Amniotic epithelial cell (primary cell): Measurements from ENCODE around the gene SYDE1.

Experiments
- DNase-seq: peaks from one replicate; pipeline ENCODE4 v3.0.0-alpha.2; 2010; ENCODE audit warnings: low read depth

The SYDE1 gene

GRCh38 chr19:15108145-15108844 lies 1.1 kb downstream of the SYDE1 start:
- DNase-seq, result no peak

GRCh38 chr19:15108845-15109767 lies 1.9 kb downstream of the SYDE1 start:
- DNase-seq, result no peak

GRCh38 chr19:15109768-15110417 lies 2.7 kb downstream of the SYDE1 start:
- DNase-seq, result no peak

GRCh38 chr19:15110418-15110815 lies 3.2 kb downstream of the SYDE1 start:
- no peak for DNase-seq

- DNase-seq, result no peak
Observed at GRCh38 chr19:15111758-15112157, 4.6 kb downstream of the SYDE1 start.

GRCh38 chr19:15112385-15112784 lies 5.2 kb downstream of the SYDE1 start:
- peak; percentile 34 for DNase-seq

GRCh38 chr19:15113245-15114152 lies 6.3 kb downstream of the SYDE1 start:
- peak; percentile 52 for DNase-seq

- DNase-seq, result peak; percentile 55
Observed at GRCh38 chr19:15114153-15114540, 6.9 kb downstream of the SYDE1 start.

- DNase-seq, result no peak
Observed at GRCh38 chr19:15115080-15115479, 7.9 kb downstream of the SYDE1 start.

GRCh38 chr19:15115762-15116615 lies 8.8 kb downstream of the SYDE1 start:
- no peak for DNase-seq

- no peak for DNase-seq
Observed at GRCh38 chr19:15116856-15117255, 9.7 kb downstream of the SYDE1 start.

- DNase-seq, result no peak
Observed at GRCh38 chr19:15118248-15118647, 11.0 kb downstream of the SYDE1 start.

GRCh38 chr19:15118789-15119494 lies 11.7 kb downstream of the SYDE1 start:
- DNase-seq, result no peak

- no peak for DNase-seq
Observed at GRCh38 chr19:15120135-15121026, 13.2 kb downstream of the SYDE1 start.

- no peak for DNase-seq
Observed at GRCh38 chr19:15122331-15123030, 15.3 kb downstream of the SYDE1 start.

GRCh38 chr19:15123031-15123890 lies 16.1 kb downstream of the SYDE1 start:
- DNase-seq, result no peak

- peak; percentile 29 for DNase-seq
Observed at GRCh38 chr19:15123900-15124299, 16.7 kb downstream of the SYDE1 start.
